Posterior cingulate gyrus (tissue), 11 donors: ENCODE results near the gene SEMA3G.
A peak's percentile ranks its signal among the peaks of the same experiment; 100 is the strongest.

Source experiments
- DNase-seq, 10 donors: peaks; one replicate each; pipeline versions ENCODE4 v3.0.0 to v3.0.0-alpha.2; 2020 to 2021; ENCODE audit warnings: mixed read lengths in 3 of 10
- intact Hi-C: fragments of 100-400 bp; cut with DNase I; formaldehyde crosslinking; loops from one replicate; pipeline ENCODE4 v1.15.1; 2023

Gene SEMA3G

DNA sequence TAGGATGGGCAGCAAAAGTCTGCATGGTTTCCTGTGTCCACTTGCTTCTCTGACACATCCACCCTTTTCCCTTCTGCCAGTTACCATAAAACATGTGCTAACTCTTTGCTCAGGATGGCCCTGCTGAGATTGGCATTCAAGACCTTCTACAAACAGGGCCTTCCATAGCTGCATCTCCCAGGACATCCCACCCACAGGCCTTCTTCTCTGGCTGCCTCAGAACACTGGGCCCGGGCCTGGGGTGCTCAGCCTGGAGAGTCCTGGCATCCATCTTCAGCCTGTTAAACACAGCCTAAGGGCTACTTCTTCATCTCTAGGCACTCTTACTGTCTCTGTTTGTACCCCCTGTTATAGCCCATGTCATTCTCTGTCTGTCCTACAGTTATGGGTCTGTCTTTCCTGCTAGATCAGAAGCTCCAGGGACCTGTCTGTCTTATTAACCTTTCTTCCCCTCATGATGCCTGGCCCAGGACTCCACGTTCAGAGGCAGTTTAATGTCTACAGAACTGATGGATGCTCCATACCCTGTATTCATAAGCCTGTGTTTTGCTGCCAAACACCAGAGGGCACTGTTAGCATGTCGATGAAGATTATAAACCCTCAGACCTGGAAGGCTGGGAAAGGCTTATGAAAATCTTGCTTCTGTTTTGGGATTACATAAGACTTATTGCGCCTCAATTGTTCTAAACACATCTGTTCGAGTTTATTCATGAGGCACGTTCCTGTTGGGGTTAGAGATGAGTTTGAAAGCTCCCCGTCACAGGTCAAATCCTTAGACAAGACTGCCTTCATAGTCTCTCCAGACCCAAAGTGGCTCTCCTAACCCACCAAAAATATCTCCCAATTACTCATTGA is 16.5 kb downstream of the SEMA3G start:
- intact Hi-C loops: loop anchor here (1.0 to 10.0 kb wide), 2 partner anchors 19 to 256 kb away; partner anchors contain the start of genes GNL3 and PBRM1
- DNase-seq: peak in 7 of 10 donors; percentile 55 to 87 (median 65)

DNA sequence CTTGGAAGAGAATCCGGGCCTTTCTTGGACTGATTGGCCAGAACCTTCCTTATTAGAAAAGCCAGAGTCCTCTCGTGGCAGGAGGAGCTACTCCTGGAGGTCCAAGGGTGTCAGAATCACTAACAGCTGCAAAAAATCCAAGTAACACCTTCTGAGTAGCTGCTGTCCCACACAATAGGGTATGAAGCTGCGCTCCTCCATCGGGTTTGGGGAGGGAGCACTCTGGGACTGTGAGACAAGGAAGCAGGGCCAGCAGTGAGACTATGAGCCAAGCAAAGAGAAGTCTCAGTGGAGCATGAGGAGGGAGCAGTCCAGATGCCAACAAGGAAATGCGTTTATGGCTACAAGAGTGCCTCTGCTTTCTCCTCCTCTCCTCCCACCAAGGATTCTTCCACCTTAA is 21.7 kb downstream of the SEMA3G start:
- intact Hi-C loops: loop anchor here (10.0 kb wide), 1 partner anchor 262 kb away; the partner anchor contains the start of genes GNL3 and PBRM1
- DNase-seq: peak in 1 of 10 donors; percentile 13

DNA sequence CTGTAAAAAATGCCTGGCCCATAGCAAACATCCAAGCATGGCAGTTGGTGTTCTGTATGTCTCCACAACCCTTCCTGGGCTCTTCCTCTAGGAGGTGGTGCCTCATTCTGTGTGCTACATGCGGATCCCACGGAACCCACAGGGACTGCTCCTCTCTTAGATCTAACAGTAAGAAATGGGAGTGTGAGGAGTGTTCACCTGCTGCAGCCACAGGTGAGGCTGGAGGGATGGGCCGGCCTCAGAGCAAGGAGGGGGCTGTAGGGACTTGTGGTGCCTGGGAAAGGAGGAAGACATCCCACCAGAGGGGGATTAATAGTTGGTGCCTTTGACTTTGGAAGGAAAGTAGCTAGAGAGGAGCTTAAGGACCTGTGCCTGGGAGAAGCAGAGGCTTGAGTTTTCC is 22.2 kb downstream of the SEMA3G start:
- intact Hi-C loops: loop anchor here (10.0 kb wide), 1 partner anchor 262 kb away; the partner anchor contains the start of genes GNL3 and PBRM1
- peak in 1 of 10 donors; percentile 25 for DNase-seq

DNA sequence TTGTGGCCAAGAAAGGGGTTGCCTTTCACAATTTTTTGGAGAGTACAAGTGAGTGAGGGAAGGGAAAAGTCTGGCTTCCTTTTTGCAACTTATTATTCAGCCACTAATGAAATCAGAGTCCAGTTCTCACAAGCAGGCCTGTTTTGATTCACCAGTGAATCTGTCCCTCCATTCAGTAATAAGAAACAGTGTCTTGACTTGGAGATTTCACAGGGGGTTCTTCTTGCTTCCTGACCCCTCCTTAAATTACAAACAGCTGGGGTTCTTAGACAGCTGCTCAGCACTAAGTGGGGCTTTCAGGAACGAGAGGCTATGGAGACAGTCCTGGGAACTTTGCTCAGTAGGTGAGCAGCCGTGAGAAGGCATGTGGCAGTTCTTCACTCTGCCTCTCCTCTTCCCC is 24.5 kb downstream of the SEMA3G start:
- intact Hi-C loops: loop anchor here (10.0 kb wide), 1 partner anchor 264 kb away; the partner anchor contains the start of genes GNL3 and PBRM1
- DNase-seq: no peak

DNA sequence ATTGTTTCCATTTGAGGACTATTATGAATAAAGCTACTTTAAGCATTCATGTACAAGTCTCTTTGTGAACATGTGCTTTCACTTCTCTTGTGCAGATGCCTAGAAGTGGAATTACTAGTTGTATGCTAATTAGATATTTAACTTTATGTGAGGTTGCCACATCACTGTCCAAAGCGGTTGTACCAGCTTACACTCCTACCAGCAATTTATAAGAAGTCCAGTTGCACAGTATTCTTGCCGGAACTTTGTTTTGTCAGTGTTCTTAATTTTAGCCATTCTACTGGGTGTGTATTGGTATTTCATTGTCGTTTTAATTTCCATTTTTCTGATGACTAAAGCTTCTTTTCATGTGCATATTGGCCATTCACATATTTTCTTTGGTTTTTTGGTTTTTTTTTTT is 29.1 kb downstream of the SEMA3G start:
- DNase-seq: no peak
- intact Hi-C loops: no loop called here

DNA sequence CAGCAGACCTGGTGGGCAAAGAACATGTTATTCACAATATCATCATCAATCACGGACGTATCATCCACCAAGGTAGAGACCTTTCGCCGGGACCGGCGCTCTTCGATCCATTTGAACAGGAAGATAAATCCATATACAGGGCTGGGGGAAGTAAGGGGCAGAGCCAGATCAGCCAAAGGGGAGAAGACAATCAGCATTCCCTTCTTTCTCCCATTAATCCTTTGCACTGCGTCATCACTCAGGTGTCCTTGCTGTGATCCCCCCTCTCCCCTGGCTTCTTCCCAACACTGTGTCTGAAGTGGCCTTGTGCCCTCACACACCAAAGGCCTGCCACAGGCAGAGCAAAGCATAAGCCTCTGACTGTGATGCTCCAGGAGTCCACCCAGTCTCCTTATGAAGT is 36.4 kb downstream of the SEMA3G start:
- DNase-seq: peak in 1 of 10 donors; percentile 17
- intact Hi-C loops: no loop called here

DNA sequence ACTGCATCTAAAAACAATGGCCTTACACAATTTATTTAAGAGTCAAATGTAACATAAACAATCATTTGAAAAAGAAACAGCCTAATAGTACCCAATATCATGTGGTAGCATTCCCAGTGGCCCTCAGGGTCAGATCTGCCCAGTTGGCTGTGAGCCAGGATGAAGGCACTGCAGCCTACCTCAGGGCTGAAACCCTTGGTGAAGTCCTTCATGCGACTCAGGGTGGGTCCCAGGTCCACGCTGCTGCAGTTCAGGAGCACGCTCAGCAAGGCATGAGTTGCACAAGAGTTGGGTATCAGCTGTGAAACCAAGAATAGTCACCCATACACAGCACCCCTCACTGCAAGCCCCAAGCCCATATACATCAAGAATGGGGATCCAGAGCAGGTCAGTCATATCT is 37.1 kb downstream of the SEMA3G start:
- intact Hi-C loops: no loop called here
- peak in 2 of 10 donors; percentile 64 to 75 for DNase-seq

DNA sequence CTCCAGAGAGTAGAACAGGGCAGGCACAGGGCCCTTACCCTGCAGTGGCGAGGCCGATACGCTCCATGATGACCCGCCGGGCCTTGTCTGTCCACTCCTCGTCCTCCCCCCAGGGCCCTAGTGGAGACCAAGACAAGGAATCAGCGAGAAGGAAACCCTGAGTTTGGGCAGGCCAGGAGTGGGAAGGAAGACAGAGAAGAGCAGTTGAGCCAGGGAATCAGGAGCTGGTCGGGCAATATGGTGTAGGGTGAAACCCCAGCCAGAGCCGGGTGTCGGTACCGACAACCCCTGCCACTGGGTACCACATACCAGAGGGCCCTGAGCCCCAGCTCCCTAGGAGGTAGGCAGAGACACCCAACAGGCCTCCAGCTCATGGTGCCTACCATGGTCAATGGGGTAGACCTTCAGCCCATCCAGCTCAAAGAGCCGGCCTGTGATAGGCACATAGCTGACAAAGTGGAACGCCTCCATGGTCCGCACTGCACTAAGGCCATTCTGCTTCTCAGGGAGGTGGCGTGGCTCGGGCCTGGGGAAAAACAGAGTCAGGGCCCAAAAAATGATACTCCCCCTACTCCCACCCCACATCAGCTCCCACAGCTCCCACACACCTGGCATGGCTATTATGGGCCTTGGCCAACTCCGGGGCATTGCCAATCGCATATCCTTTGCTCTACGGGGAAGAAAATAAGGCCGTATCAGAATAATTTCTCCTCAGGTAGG is 38.0 kb downstream of the SEMA3G start:
- intact Hi-C loops: no loop called here
- peak in 3 of 10 donors; percentile 17 to 74 (median 41) for DNase-seq

DNA sequence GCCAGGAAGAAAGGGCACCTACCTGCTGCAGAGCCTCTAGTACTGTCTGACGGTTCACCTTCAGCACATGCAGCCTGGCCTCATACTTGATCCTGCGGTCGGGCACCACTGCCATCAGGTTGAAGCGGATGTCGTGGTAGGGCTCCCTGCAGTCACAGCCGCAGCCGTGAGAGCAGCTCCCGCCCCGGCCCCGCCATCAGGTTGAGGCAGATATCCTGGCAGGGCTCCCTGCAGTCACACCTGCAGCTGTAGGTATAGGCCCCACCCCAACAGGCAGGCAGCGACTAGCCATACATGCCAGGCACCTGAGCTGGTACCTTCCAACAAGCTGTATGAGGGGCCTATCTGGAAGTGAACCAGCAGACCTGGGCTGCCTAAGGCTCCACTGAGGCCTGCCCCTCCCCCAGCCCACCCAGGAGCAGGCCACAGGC is 38.7 kb downstream of the SEMA3G start:
- intact Hi-C loops: no loop called here
- DNase-seq: peak in 3 of 10 donors; percentile 30 to 74 (median 56)

DNA sequence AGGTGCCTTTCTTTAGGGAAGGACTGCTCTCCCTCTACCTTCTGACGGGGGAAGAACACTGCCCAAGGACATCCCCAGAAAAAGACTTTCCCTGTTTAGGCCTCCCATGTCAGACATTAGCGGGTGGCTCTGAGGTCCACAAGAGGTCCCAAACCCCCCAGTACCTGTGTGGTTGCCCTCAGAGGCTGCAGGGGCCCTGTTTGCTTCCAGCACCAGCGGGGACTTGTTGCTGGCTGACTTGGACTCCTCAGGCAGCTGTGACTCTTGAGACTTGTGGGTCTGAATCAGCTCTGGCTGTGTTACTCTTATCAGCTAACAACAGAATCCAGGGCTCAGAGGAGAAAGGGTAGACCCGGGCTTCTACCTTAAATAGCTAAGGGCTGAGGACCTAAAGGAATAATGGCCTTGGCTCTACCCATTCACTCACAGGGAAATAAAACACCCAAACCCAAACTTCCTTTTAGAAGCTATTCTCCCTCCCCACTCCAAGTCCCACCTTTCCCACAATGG is 39.2 kb downstream of the SEMA3G start:
- DNase-seq: peak in 2 of 10 donors; percentile 5 to 66
- intact Hi-C loops: no loop called here

DNA sequence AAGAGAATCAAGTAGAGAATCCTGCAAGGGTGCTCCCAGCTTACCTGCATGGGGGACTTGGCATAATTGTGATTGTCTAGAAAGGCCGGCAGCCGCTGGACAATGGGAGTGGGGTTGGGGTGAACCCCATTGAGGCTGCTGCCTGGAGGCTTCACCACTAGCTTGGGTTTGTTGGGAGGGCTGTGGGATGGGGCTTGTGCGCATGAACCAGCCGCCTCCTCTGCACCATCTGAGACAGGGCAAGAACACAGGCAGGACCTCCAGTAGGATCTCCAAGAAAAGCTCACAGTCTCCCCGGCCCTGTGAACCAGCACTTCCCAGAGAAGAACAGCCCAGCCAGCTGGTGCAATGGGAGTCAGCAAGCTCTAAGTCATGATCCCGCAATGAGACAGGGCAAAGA is 39.8 kb downstream of the SEMA3G start:
- DNase-seq: peak in 2 of 10 donors; percentile 43 to 53
- intact Hi-C loops: no loop called here

DNA sequence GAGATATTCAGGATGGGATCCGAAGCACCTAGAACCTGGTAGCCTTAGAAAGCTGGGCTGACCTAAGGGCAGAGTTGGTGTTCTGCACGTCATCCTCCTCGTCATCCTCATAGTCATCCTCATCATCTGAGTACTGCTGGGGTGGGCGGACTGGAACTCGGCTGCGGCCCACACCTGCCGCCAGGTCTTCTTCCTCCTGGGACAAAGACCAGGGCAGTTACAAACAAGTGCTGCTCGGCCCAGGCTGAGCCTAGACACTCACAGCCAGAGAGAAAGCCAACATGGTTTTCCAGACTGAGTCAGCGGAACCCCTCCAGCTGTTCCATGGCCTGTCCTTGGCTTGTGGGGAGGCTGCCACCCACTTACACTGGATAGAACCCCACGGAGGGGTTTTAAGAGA is 40.5 kb downstream of the SEMA3G start:
- DNase-seq: peak in 3 of 10 donors; percentile 41 to 83 (median 76)
- intact Hi-C loops: no loop called here

DNA sequence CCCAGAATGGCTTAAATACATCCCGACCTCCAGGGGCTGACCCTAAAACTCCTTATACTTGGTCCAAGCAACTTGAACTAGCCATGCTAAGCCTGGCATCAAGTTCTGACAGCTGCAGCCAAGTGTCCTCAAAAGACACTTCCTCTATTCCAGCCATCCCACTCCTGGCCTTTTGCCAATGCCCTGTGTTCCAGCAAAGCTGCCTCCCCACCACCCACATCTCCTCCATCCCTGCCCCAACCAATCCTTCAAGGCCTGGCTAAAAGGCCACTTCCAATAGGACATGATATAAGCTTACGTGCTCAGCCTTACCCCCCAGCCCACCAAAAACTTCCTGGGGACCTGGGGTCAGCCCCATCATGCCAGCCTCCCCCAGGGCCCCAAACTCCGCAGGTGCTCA is 40.9 kb downstream of the SEMA3G start:
- intact Hi-C loops: no loop called here
- peak in 2 of 10 donors; percentile 68 to 84 for DNase-seq

DNA sequence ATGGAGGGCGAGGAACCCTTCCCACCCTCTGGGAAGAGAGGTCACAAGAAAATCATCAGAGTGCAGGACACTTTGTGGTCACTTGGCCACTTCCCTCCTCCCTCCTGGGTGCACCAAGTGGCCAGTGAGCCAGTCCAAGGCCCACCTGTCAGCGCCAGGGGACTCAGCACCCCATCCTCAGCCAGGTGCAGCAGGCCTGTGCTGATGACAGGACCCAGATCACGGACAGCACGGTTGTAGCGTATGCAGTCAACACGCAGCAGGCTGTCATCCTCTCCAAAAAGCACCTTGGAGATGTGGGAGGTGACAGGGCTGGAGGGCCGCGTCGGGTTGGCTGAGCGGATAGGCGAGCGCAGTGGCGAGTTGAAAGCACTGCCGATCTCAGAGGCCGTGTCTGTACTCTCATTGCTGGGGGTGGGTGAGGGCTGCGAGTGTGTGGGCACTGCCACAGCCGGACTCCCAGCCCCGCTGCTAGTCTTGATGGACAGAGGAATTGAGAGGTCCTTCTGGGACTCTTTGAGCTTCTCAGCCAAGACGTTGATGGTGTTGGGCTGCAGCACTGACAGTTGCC is 41.5 kb downstream of the SEMA3G start:
- peak in 3 of 10 donors; percentile 69 to 87 (median 85) for DNase-seq
- intact Hi-C loops: no loop called here

DNA sequence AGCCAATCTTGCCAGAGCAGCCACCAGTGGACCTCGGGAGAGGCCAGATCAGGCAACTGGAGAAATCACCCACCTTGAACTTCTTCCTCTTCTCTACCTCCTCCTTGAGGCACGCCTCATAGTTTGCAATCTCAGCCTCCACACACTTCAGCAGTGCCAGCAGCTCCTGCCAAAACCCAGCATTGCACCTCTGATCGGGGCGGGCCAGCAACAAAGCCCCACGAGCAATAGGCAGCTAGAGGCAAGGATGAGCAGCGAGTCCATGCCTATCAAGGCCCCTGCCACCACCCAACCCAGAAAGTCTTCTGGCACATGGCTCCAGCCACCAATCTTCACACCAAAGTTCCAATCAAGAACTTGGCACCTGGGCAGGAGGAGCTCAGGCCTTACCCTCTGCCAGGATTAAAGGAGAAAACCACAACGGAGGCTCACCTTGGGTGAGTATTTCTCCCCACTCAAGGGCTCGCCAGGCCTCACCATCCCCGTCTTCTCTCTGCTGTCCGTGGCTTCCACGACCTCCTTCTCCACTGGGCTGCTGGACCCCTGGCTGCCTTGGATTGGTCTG is 42.1 kb downstream of the SEMA3G start:
- intact Hi-C loops: no loop called here
- peak in 4 of 10 donors; percentile 30 to 84 (median 75) for DNase-seq

DNA sequence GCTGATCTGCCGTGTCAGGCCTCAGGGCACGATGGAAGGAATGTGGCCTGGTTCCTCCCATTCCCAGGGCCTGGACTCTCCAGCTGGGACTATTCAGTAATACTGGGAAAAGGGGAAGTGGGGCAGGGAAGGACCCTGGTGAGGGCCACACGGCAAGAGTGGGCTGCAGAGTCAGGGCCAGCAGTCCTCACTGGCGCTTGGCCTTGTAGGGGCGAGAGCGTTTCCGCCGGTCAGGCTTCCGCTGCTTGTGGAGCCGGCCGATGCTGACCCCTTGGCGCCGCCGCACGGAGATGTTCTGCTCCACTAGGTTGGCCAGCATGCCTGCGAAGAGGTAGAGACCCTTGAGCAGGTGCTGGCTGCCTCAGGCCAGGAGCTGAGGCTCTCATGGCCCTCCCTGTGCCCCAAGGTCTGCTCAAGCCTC is 42.8 kb downstream of the SEMA3G start:
- DNase-seq: peak in 4 of 10 donors; percentile 22 to 79 (median 63)

DNA sequence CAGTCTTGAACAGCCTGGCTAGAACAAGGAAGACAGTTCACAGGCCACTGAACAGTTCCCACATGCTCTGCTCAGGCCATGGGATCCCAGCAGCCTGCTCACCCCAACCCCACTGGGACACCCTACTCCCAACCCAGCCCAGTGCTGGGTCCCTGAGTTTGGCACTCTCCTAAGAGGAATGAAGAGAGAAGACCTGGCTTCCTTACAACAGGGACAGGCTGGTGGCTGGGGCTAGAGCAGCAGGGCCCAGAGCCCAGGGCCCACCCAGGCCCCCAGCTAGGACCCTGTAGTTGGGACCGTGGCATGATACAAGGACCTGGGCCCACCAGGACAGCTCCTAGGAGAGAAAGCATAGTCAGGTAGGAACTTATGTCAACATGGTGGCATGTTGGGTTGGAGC is 43.4 kb downstream of the SEMA3G start:
- DNase-seq: peak in 4 of 10 donors; percentile 24 to 62 (median 54)
- intact Hi-C loops: no loop called here

More for the DNA sequence above, 42.8 kb downstream of the SEMA3G start:
- intact Hi-C loops: no loop called here

DNA sequence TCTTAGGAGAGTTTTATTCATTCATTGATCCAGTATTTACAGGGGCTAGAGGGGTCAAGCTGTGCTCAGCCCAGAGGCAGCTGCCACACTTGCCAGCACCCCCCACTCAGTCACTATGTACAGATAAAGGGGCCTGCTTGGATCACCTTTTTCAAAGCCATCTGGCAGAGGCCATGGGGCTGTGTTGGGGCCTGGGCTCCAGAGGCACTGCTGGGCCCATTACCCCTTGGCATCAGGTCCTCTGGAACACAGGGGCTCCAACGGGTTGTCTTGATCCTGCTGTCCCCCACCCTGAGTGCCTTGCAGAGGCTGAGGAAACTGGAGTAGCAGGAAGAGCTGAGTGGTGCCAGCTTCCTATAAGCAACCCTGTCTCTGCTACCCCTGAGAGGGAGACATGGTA is 43.9 kb downstream of the SEMA3G start:
- intact Hi-C loops: no loop called here
- DNase-seq: peak in 3 of 10 donors; percentile 9 to 68 (median 33)

DNA sequence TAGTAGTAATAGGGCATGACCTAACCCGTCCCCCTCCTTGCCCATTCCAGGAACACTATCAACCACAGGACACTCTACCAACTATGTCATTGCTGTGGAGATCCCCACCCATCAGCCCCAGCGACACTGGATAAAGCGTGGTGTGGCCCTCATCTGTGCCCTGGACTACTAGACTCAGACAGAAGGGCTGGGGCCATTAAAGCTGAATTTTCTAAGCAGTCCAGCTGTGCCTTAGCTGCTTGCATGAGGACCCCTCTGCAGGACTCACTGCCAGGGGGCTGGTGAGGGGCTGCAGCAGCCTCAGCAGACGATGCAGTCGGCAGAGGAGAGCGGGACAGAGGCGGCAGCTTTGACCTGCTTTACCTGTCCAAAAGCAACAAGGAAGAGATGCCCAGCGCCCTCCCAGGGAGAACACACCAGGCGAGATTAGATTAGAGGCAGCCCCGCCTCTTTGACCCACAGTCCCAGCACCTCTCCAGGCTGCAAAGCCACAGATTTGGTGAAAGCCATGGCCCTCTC is 44.6 kb downstream of the SEMA3G start:
- DNase-seq: peak in 4 of 10 donors; percentile 16 to 77 (median 50)

DNA sequence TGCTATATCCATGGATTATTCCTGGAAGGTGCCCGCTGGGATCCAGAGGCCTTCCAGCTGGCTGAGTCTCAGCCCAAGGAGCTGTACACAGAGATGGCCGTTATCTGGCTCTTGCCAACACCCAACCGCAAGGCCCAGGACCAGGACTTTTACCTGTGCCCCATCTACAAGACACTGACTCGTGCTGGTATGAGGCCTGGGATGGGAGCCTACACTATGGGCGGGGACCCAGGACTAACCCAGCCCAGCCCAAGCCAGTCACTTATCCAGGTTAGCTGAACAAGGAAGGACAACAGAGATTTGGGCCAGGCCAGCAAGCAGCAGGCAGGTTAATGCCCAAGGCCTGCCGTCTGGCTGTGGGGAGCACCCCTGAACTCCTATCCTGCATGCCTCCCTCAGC is 45.3 kb downstream of the SEMA3G start:
- peak in 4 of 10 donors; percentile 9 to 66 (median 48) for DNase-seq
- intact Hi-C loops: no loop called here

More for the DNA sequence above, 44.6 kb downstream of the SEMA3G start:
- intact Hi-C loops: no loop called here
